Peyer's patch (tissue), 4 donors: ENCODE measurements around the gene SKIL. TPM values are rescaled to one million over a fixed set of nuclear protein-coding genes. Genes with fewer than 3 reads are reported as not detected.

Experiments
- DNase-seq, 3 donors: peaks; one replicate each; pipeline ENCODE4 v3.0.0-alpha.2; 2017 to 2019
- H3K27ac ChIP-seq, 4 donors: fragments of 200-600 bp; sonication (generic); one replicate each; pipeline ENCODE4 v1.5.1; 2016 to 2019
- H3K27me3 ChIP-seq, 2 donors: fragments of 200-600 bp; sonication (generic); one replicate each; pipeline ENCODE4 v1.5.1; 2019
- H3K36me3 ChIP-seq, 3 donors: fragments of 200-600 bp; sonication (generic); one replicate each; pipeline ENCODE4 v1.5.1; 2016 to 2019
- H3K4me1 ChIP-seq, 4 donors: fragments of 200-600 bp; sonication (generic); one replicate each; pipeline ENCODE4 v1.5.1; 2016 to 2019
- H3K4me3 ChIP-seq, 4 donors: fragments of 200-600 bp; sonication (generic); 1 replicate in 3 of 4; 2 replicates in 1 of 4; pipeline ENCODE4 v1.5.1; 2016 to 2019; ENCODE audit warnings: mild to moderate bottlenecking in 1 of 4
- H3K9me3 ChIP-seq, 4 donors: fragments of 200-600 bp; sonication (generic); one replicate each; pipeline ENCODE4 v1.5.1; 2016 to 2019; ENCODE audit warnings: mild to moderate bottlenecking in 1 of 4
- CTCF ChIP-seq, 6 experiments: fragments of 450-650 bp in 4 of 6; fragments of 200-600 bp in 2 of 6; sonication (generic) in 1 of 6; IDR thresholded peaks; one replicate each; pipeline ENCODE4 v1.5.1; 2017 to 2019; ENCODE audit warnings: antibody characterized with exemption in 6 of 6, mild to moderate bottlenecking in 3 of 6, moderate library complexity in 1 of 6
- POLR2A ChIP-seq, 2 donors: fragments of 450-650 bp; IDR thresholded peaks; one replicate each; pipeline ENCODE4 v1.5.1; 2017; ENCODE audit warnings: antibody characterized with exemption in 2 of 2, mild to moderate bottlenecking in 2 of 2, moderate library complexity in 2 of 2
- total RNA-seq, 4 donors: library from RNA; depleted of rRNA; stranded (reverse); fragments of >200 nt; gene quantifications; one replicate each; pipeline ENCODE4 v1.1.0, GENCODE V29; 2016

Gene SKIL
- total RNA-seq, 4 donors from 2014 or later: 22.5 to 78.4 (median 43.5) TPM

DNA sequence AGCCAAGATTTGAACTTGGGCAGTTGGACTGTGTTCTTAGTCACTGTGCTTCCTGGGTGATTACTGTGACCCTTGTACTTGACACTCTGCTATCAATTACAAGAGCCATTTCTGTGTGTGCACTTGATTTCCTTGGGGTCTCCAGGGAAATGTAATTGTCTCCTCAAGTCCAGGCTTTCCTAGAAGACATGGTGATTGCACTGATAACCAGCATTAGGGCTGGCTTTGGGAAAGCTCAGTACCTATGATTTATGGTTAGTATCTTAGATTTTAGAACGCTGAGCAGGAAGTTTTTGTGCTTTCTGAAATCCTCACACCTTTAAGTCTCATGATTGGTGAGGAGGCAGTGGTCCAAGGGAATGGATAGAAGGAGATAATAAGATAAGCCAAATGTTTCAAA, 59.6 kb downstream of the SKIL start:
- no peak overlapping the region for H3K4me3 ChIP-seq
- peaks cover 0 to 6% of the 10 kb centered on the region in 2 donors for H3K27me3 ChIP-seq
- no peak for TF ChIP-seq POLR2A (IDR thresholded peaks at IDR 0.05)
- TF ChIP-seq CTCF (IDR thresholded peaks at IDR 0.05): no peak
- H3K36me3 ChIP-seq: no peaks in the 10 kb centered on the region
- DNase-seq: no peak
- peaks cover 9 to 23% (median 14%) of the 10 kb centered on the region in 4 donors for H3K4me1 ChIP-seq
- H3K9me3 ChIP-seq: no peaks in the 10 kb centered on the region
- no peak overlapping the region for H3K27ac ChIP-seq

DNA sequence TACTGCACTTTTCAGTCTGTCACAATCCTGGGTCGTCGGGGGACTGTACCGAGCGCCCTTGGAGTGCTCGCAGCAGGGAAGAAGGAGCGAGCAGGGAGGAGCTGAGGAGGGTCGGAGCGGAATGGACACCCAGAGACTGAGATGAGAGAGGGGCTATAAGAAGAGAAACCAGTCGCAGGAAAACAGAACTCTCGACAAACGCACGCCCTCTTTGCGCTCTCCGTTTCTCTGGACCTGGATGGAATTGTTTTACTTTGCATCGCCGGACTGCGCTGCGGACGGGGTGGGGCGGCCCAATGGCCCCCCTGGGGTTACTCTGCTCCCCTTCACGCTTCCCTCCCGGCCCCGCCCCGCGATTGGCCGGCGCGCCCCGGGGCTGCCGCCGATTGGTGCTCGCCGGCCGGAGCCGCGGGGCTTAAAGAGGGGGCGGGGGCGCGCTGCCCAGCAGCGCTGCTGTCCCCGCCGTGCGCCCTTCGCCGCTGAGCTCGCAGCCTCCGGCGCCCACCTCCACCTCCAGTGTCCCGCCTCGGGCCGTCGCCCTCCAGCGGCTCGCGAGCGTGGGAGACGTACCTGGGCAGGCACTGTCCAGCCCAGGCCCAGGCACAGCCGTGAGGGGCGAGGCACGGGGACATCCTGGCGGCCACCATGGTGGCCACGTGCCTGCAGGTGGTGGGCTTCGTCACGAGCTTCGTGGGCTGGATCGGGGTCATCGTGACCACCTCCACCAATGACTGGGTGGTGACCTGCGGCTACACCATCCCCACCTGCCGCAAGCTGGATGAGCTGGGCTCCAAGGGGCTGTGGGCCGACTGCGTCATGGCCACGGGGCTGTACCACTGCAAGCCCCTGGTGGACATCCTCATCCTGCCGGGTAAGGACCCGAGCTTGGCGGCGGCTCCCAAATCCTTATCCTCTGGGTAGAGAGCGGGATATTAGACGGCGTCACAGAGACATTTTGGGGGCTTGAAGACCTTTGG, 61.2 kb downstream of the SKIL start, which contains the start of gene CLDN11:
TSS of gene CLDN11 (plus strand) at position 447 of the 977 bp plus-strand sequence. CDS start at position 646, 199 bp downstream.
- no peaks in the 10 kb centered on the region for H3K36me3 ChIP-seq
- TF ChIP-seq POLR2A (IDR thresholded peaks at IDR 0.05): no peak
- peak in 1 of 6 experiments; percentile 9 for TF ChIP-seq CTCF (IDR thresholded peaks at IDR 0.05)
- DNase-seq: peak in 2 of 3 donors; percentile 51 to 54
- peak within 1 kb of the TSS in 2 of 4 donors; percentile 31 to 43 for H3K27ac ChIP-seq
- H3K4me3 ChIP-seq: peak within 1 kb of the TSS; percentile 32 to 59 (median 48)
- no peaks in the 10 kb centered on the region for H3K9me3 ChIP-seq
- peaks cover 0 to 6% of the 10 kb centered on the region in 2 donors for H3K27me3 ChIP-seq
- peaks cover 9 to 23% (median 14%) of the 10 kb centered on the region in 4 donors for H3K4me1 ChIP-seq

GRCh38 chr3:170419557-170420087, 62.1 kb downstream of the SKIL start:
- H3K4me3 ChIP-seq: peak overlapping the region; percentile 32 to 59 (median 48)
- H3K36me3 ChIP-seq: no peaks in the 10 kb centered on the region
- H3K4me1 ChIP-seq: peaks cover 9 to 23% (median 14%) of the 10 kb centered on the region in 4 donors
- peaks cover 0 to 6% of the 10 kb centered on the region in 2 donors for H3K27me3 ChIP-seq
- TF ChIP-seq POLR2A (IDR thresholded peaks at IDR 0.05): no peak
- no peak for TF ChIP-seq CTCF (IDR thresholded peaks at IDR 0.05)
- no peaks in the 10 kb centered on the region for H3K9me3 ChIP-seq
- DNase-seq: no peak
- peak overlapping the region in 1 of 4 donors; percentile 31 for H3K27ac ChIP-seq

DNA sequence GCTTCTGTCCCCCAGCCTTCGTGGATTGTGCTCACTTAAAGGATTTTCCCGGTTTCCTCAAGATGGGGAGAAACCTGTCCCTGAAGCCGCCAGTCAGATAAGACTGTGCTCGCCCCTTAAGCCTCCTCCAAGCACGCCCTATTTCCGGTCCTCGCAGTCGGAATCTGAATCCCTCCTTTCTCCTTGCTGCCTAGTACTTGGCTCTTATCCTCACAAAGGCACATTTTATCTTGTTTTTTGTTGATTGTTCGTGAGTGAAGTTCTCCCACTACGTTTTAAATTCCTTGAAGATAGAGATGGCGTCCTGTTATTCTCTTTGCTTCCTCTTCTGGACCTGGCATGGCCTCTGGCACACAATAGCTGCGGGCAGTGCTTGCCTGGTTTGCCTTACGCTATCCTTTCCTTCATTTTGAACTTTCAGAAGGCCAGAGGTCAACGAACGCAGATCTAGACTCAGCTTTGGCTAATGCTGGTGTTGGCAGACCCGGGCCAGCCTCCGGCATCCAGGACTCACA, 62.8 kb downstream of the SKIL start:
- no peak for TF ChIP-seq CTCF (IDR thresholded peaks at IDR 0.05)
- TF ChIP-seq POLR2A (IDR thresholded peaks at IDR 0.05): no peak
- H3K4me1 ChIP-seq: peaks cover 9 to 23% (median 14%) of the 10 kb centered on the region in 4 donors
- peak overlapping the region in 1 of 4 donors; percentile 31 for H3K27ac ChIP-seq
- H3K27me3 ChIP-seq: peaks cover 0 to 6% of the 10 kb centered on the region in 2 donors
- no peaks in the 10 kb centered on the region for H3K36me3 ChIP-seq
- H3K4me3 ChIP-seq: peak overlapping the region in 2 of 4 donors; percentile 32 to 46
- no peak for DNase-seq
- H3K9me3 ChIP-seq: no peaks in the 10 kb centered on the region

- peaks cover 0 to 6% of the 10 kb centered on the region in 2 donors for H3K27me3 ChIP-seq
- TF ChIP-seq CTCF (IDR thresholded peaks at IDR 0.05) (no peak), POLR2A (IDR thresholded peaks at IDR 0.05) (no peak)
- H3K4me1 ChIP-seq: peaks cover 9 to 23% (median 14%) of the 10 kb centered on the region in 4 donors
- H3K36me3 ChIP-seq: no peaks in the 10 kb centered on the region
- no peak overlapping the region for H3K4me3 ChIP-seq
- DNase-seq: no peak
- H3K27ac ChIP-seq: peak overlapping the region in 1 of 4 donors; percentile 22
- no peaks in the 10 kb centered on the region for H3K9me3 ChIP-seq
Observed at GRCh38 chr3:170421111-170421641, 63.7 kb downstream of the SKIL start.
